ENCODE data around the gene PTPRC.

The PTPRC gene

GRCh38 chr1:198771563-198772153 is 132.8 kb downstream of the PTPRC start:
- DNase-seq: no peak

GRCh38 chr1:198772626-198773025 is 133.8 kb downstream of the PTPRC start:
- DNase-seq: no peak

GRCh38 chr1:198773030-198773429 is 134.2 kb downstream of the PTPRC start:
- no peak for DNase-seq

- no peak for DNase-seq
Measured at GRCh38 chr1:198773523-198773922, 134.7 kb downstream of the PTPRC start.

GRCh38 chr1:198774421-198774820 is 135.6 kb downstream of the PTPRC start:
- no peak for DNase-seq

GRCh38 chr1:198775606-198776005 is 136.8 kb downstream of the PTPRC start:
- DNase-seq: no peak

- DNase-seq: peak; percentile 92
Measured at GRCh38 chr1:198776602-198777029, 137.8 kb downstream of the PTPRC start.

- DNase-seq: no peak
Measured at GRCh38 chr1:198778049-198778448, 139.2 kb downstream of the PTPRC start.

- DNase-seq: no peak
Measured at GRCh38 chr1:198780376-198780775, 141.5 kb downstream of the PTPRC start.

GRCh38 chr1:198788561-198789064 is 149.8 kb downstream of the PTPRC start:
- DNase-seq: no peak

- no peak for DNase-seq
Measured at GRCh38 chr1:198793714-198794113, 154.9 kb downstream of the PTPRC start.

GRCh38 chr1:198794498-198794897 is 155.7 kb downstream of the PTPRC start:
- no peak for DNase-seq

GRCh38 chr1:198797656-198798055 is 158.8 kb downstream of the PTPRC start:
- no peak for DNase-seq

GRCh38 chr1:198798923-198799386 is 160.1 kb downstream of the PTPRC start:
- no peak for DNase-seq

GRCh38 chr1:198805498-198806151 is 166.8 kb downstream of the PTPRC start:
- no peak for DNase-seq

- DNase-seq: no peak
Measured at GRCh38 chr1:198806861-198807260, 168.0 kb downstream of the PTPRC start.

Data from SIG-M5 (cell line).